GM19397 (cell line): Measurements from ENCODE around the gene ZNF276.
"Not testable (repeated sequence)": the region's sequence is repeated elsewhere in the genome, so short reads cannot be mapped to it uniquely, and the experiment has no call there.

ENCODE experiments used
- ATAC-seq: cut with Tn5 transposase; IDR thresholded peaks from one replicate; pipeline ENCODE4 v1.9.1; 2021; ENCODE audit warnings: mild to moderate bottlenecking, moderate library complexity; ENCODE audit not compliant: unreplicated experiment

Gene ZNF276

DNA sequence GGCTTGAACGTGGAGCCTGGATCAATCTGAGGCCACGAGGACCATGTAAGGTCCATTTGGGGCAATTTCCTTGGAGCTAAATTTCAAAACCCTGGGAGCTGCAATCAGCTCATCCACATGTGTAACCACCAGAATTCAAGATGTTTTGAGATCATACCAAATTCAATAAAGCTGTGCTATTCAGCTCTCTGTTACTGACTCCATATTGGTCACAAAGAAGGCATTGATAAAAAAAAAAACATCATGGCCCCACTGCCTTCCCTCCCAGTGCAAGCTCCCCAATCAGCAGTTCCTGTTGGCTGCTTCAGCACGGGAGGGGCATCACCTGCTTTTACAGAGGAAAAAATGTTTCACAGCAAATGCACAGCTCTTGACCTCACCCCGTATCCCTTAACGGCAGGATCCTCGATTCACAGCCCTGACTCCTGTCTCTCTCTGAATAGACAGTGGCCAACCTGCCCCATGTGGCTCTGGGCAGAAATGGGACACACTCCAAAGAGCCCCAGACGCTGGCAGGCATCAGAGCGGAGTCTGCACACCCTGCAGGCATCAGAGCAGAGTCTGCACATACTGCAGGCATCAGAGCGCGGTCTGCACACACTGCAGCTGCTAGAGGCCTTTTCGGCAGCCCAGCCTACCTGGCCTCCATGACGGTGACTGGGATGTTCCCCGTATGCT, 58.0 kb downstream of the ZNF276 start:
- ATAC-seq, result no peak

DNA sequence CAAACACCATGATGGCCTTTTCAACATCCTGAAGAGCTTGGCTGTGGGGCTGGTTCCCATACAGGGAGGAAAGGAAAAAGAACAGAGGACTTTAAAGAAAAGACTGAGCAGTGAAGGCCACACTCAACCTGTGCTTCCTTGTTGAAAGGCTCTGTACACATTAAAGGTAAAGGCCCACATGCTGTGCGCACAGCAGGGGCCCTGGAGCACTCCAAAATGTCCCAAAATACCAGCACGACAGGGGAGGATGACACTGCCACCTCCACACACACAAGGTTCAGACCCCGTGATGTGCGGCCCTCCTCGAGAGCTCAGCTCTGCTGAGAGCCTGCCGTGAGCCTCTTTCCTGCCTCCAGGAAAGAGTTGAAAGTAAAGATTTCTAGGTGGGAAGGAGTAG, 58.6 kb downstream of the ZNF276 start:
- ATAC-seq, result no peak

DNA sequence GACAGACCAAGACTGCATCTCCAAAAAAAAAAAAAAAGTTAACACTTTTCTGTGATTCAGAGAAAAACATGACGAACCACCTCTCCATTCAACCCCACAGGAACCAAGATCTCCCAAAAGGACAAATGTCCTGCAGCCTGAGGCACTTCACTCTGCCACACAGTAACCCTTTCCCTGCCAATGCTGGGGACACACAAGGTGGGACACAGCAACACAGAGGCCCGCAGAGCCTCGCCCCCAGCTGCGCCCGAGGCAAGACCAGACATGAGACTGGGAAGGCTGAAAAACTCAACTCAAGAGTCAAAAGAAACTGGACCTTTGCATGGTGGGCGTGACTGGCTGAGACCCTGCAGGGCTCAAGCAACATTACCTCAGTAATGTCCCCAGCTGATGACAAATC, 61.2 kb downstream of the ZNF276 start:
- ATAC-seq, result no peak

DNA sequence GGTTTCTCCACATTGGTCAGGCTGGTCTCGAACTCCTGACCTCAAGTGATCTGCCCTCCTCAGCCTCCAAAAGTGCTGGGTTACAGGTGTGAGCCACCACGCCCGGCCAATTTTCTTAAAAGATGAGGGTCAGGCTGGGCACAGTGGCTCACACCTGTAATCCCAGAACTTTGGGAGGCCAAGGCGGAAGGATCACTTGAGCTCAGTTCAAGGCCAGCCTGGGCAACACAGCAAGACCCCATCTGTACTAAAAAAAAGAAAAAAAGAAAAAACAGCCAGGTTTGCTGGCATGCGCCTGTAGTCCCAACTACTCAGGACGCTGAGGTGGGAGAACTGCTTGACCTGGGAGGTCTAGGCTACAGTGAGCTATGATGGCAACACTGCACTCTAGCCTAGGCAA, 62.6 kb downstream of the ZNF276 start:
- ATAC-seq, result not testable (repeated sequence)

DNA sequence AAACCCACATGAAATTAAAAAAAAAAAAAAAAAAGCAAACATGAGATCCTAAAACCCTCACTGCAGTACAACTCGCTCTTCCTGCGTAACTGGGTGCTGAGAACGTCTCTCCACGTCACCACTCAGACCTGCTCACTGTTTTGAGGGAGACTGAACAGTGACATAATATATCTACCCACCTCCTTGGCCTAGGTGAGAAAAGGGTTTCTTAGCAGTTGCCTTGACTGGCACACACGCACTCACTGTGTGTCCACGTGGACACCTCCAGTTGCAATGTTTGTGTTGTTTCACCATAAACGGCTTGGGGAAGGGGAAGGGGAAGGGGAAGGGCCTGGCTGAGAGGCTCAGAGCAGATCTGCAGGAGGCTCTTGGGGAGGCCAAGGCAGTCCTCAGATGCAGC, 63.1 kb downstream of the ZNF276 start:
- ATAC-seq, result no peak

DNA sequence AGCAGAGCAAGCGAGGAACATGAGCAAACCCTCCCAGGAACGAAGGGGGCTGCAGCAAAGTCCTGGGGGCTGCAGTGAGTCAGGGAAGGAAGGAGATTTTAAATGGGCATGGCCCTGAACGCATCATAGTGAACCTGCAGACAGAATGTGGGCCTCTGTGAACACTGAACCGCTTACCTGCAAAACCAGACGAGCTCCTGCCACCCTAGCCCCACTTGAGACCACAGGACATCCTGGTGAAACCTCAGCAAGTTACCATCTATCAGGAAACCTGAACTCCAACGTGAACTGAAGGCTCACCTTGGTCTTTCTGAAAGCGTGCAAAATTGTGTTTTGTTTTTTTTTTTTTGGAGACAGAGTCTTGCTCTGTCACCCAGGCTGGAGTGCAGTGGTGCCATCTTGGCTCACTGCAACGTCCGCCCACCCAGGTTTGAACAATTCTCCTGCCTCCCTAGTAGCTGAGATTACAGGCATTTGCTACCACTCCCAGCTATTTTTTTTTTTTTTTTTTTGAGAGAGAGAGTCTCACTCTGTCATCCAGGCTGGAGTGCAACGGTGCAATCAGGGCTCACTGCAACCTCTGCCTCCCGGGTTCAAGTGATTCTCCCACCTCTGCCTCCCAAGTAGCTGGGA, 64.3 kb downstream of the ZNF276 start:
- no peak for ATAC-seq

DNA sequence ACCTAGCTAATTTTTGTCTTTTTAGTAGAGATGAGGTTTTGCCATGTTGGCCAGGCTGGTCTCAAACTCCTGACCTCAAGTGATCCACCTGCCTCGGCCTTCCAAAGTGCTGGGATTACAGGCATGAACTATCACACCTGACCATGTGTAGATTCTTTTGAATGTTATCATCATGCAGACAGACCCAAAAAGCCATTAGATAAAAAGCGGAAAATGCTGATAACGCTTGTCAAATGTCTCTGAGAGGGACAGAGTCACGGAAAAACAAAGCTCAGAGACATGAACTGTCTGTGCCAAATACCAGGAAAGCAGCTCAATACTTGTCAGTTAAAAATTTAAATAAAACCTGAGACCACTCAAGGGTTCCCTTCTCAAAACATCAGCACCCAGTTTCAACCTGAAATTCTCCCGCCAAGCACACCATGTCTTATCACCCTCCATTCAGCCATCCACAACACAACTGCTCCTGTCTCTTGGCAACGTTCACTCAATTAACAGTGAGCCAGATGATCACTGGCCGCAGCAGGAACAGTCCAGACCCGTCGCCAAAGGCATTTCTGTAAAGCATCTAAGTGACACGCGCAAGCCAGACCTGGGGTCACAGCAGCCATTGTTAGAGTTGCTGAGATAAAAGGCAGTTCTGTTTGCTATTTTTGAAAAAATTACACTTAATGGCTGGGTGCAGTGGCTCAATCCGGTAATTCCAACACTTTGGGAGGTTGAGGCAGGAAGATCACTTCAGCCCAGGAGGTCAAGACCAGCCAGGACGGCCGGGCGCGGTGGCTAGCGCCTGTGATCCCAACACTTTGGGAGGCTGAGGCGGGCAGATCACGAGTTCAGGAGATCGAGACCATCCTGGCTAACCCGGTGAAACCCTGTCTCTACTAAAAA, 65.4 kb downstream of the ZNF276 start:
- no peak for ATAC-seq

DNA sequence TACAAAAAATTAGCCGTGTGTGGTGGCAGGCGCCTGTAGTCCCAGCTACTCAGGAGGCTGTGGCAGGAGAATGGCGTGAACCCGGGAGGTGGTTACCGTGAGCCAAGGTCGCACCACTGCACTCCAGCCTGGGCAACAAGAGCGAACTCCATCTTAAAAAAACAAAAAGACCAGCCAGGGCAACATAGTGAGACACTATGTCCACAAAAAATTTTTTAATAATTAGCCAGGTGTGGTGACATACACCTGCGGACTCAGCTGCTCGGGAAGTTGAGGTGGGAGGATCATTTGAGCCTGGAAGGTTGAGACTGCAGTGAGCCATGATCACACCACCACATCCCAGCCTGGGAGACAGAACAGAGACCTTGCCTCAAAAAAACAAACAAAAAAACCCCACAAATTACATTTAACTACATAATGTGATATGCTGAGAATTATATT, 66.0 kb downstream of the ZNF276 start:
- ATAC-seq, result no peak
